Measurements from ENCODE around the gene NIPAL3. TPM values are rescaled to one million over a fixed set of nuclear protein-coding genes. Genes with fewer than 3 reads are reported as not detected.

Gene NIPAL3
- total RNA-seq, 1 experiment from 2014 or later, result 7.7 TPM

- Histone ChIP-seq H3K27me3 (ENCODE audit: insufficient read depth, low read length) (no peaks in the 10 kb centered on the region), H2BK12ac (ENCODE audit: insufficient read length, low read depth, low read length) (no peak overlapping the region), H3K9me3 (ENCODE audit: control insufficient read depth, low read depth, low read length) (no peaks in the 10 kb centered on the region), H3K23me2 (ENCODE audit: insufficient read length, low read depth, low read length, poor library complexity, severe bottlenecking) (no peaks in the 10 kb centered on the region), H2BK20ac (ENCODE audit: low read depth, low read length, poor library complexity, severe bottlenecking) (no peak overlapping the region), H3T11ph (ENCODE audit: low read length) (no peak overlapping the region), H2AFZ (ENCODE audit: low read length) (no peak overlapping the region), H3K79me2 (ENCODE audit: insufficient read depth, low read length) (no peaks in the 10 kb centered on the region), H2AK5ac (ENCODE audit: insufficient read length, low read length) (no peak overlapping the region), H2BK120ac (ENCODE audit: low read depth, low read length, poor library complexity, severe bottlenecking) (no peak overlapping the region), H3K27ac (ENCODE audit: insufficient read length, low read depth, low read length) (no peak overlapping the region), H2BK15ac (ENCODE audit: low read depth, low read length) (no peak overlapping the region), H4K91ac (ENCODE audit: insufficient read length, low read depth, low read length) (no peak overlapping the region), H3K14ac (ENCODE audit: insufficient read depth, low read length) (no peak overlapping the region), H3K9ac (ENCODE audit: extremely low read depth, insufficient read length, low read length) (no peak overlapping the region), H4K20me1 (ENCODE audit: control insufficient read depth, insufficient read depth, insufficient read length) (no peaks in the 10 kb centered on the region), H4K5ac (ENCODE audit: insufficient read length, low read depth, low read length) (no peak overlapping the region), H3K4ac (ENCODE audit: low read depth, low read length) (no peak overlapping the region), H2BK5ac (ENCODE audit: insufficient read length, low read length) (no peak overlapping the region), H4K8ac (replicated peaks; ENCODE audit: insufficient read length, low read depth, low read length) (no peak overlapping the region), H3K56ac (ENCODE audit: insufficient read length, low read depth, low read length) (no peak overlapping the region), H3K23ac (ENCODE audit: insufficient read length, low read depth, low read length) (no peak overlapping the region), H3K4me1 (ENCODE audit: insufficient read depth, low read length) (no peaks in the 10 kb centered on the region), H3K79me1 (ENCODE audit: insufficient read depth, low read depth, low read length, poor library complexity, severe bottlenecking) (no peaks in the 10 kb centered on the region), H3K18ac (ENCODE audit: insufficient read length, low read depth, low read length) (no peak overlapping the region), H3K4me2 (ENCODE audit: insufficient read depth, insufficient read length, low read length) (no peak overlapping the region)
- no CpG with 5 or more reads among the region's 8 CpGs for WGBS (ENCODE audit: extremely low coverage, insufficient read length, low lambda C conversion rate)
- H3K27me3 Mint-ChIP-seq (ENCODE audit: low read depth), result no peaks in the 10 kb centered on the region
- peaks cover 0 to 22% (median 19%) of the 10 kb centered on the region in 3 experiments; a peak in 5 of 7 replicates for H3K36me3 Mint-ChIP-seq (ENCODE audit: insufficient read depth in 1 of 3, low read depth in 3 of 3)
- no peak overlapping the region for H3K4me3 Mint-ChIP-seq
- peaks cover 11 to 17% of the 10 kb centered on the region in 2 experiments for H3K4me1 Mint-ChIP-seq
- no peak for DNase-seq
- H3K27ac Mint-ChIP-seq, result peak overlapping the region in 1 of 3 experiments; percentile 14; a peak in 2 of 7 replicates
- no peak for TF ChIP-seq CTCF (conservative IDR thresholded peaks at IDR 0.05)
- no peaks in the 10 kb centered on the region for H3K9me3 Mint-ChIP-seq
These were observed 35.8 kb upstream of the NIPAL3 start for GRCh38 chr1:24379733-24380315.

Data from H9 (cell line).